A549 (cell line): ENCODE data around the gene CEMIP2.
A peak's percentile ranks its signal among the peaks of the same experiment; 100 is the strongest.

Source experiments
- RAD21 ChIP-seq, 2 experiments: fragments of >200 bp in 1 of 2; sonication (Bioruptor Twin) in 1 of 2; formaldehyde crosslinking in 1 of 2; IDR thresholded peaks in 1 of 2; conservative IDR thresholded peaks in 1 of 2; 2 replicates in 1 of 2; 3 replicates in 1 of 2; pipeline ENCODE4 v1.6.1; 2012 to 2018; ENCODE audit warnings: inconsistent platforms in 1 of 2
- TF ChIP-seq, protein P1 (sequence below): fragments of >200 bp; sonication (Bioruptor Twin); formaldehyde crosslinking; IDR thresholded peaks from 3 replicates; pipeline ENCODE4 v1.5.1; 2016

DNA sequence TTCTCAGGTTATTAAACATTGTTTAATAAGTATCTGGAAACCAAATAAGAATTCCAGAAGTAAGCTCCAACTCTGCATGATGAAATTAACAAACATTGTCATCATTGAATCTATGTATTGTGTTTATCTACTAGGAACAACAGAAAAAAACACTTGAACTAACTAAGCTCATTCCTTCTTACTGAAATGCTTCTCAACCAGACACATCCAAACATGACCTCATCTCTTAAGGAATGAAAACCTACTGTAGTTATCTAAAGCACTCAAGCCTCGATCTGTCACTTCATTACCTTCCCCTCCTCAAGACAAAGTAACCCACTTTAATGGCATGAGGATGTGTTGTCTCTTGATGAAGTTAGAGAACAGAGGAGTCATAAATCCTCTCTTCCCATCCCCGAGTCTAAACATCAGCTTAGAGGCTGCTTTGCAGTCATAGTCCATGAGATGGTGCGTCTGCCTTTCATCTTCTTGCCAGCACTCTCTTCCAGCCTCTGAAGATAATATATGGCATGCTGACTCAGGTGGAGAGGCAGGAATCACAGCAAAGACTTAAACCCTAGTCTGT lies 86.5 kb downstream of the CEMIP2 start:
- TF ChIP-seq RAD21 (conservative IDR thresholded peaks at IDR 0.05 in 1 of 2, IDR thresholded peaks at IDR 0.05 in 1 of 2), result peak; percentile 8 to 24; a peak in 1 of 5 replicates
- TF ChIP-seq, protein P1, sequence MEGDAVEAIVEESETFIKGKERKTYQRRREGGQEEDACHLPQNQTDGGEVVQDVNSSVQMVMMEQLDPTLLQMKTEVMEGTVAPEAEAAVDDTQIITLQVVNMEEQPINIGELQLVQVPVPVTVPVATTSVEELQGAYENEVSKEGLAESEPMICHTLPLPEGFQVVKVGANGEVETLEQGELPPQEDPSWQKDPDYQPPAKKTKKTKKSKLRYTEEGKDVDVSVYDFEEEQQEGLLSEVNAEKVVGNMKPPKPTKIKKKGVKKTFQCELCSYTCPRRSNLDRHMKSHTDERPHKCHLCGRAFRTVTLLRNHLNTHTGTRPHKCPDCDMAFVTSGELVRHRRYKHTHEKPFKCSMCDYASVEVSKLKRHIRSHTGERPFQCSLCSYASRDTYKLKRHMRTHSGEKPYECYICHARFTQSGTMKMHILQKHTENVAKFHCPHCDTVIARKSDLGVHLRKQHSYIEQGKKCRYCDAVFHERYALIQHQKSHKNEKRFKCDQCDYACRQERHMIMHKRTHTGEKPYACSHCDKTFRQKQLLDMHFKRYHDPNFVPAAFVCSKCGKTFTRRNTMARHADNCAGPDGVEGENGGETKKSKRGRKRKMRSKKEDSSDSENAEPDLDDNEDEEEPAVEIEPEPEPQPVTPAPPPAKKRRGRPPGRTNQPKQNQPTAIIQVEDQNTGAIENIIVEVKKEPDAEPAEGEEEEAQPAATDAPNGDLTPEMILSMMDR, result no peak
